H9 (cell line): Measurements from ENCODE around the gene ULK4. TPM values are rescaled to one million over a fixed set of nuclear protein-coding genes. Genes with fewer than 3 reads are reported as not detected.

Experiments
- DNase-seq: peaks from one replicate; pipeline ENCODE4 v3.0.0-alpha.2; 2017
- H2AFZ ChIP-seq: one replicate; pipeline ENCODE4 v1.6.1; 2013; ENCODE audit warnings: mild to moderate bottlenecking, low read length, control low read depth, moderate library complexity
- H2AK5ac ChIP-seq: 2 replicates; pipeline ENCODE4 v1.6.1; 2013; ENCODE audit warnings: low read length, control low read depth, mixed read lengths; ENCODE audit not compliant: insufficient read length
- H2BK120ac ChIP-seq: one replicate; pipeline ENCODE4 v1.6.1; 2013; ENCODE audit warnings: low read depth, mild to moderate bottlenecking, low read length, control low read depth, inconsistent platforms; ENCODE audit not compliant: poor library complexity, severe bottlenecking
- H2BK12ac ChIP-seq: 2 replicates; pipeline ENCODE4 v1.6.1; 2013; ENCODE audit warnings: low read length, control low read depth, mixed read lengths, low read depth; ENCODE audit not compliant: insufficient read length
- H2BK15ac ChIP-seq: 2 replicates; pipeline ENCODE4 v1.6.1; 2013; ENCODE audit warnings: low read depth, low read length, control low read depth
- H2BK20ac ChIP-seq: one replicate; pipeline ENCODE4 v1.6.1; 2013; ENCODE audit warnings: low read depth, mild to moderate bottlenecking, low read length, control low read depth, inconsistent platforms; ENCODE audit not compliant: poor library complexity, severe bottlenecking
- H2BK5ac ChIP-seq: 2 replicates; pipeline ENCODE4 v1.6.1; 2013; ENCODE audit warnings: low read length, control low read depth, mixed read lengths; ENCODE audit not compliant: insufficient read length
- H3K14ac ChIP-seq: 2 replicates; pipeline ENCODE4 v1.6.1; 2013; ENCODE audit warnings: low read length, control low read depth; ENCODE audit not compliant: insufficient read depth
- H3K18ac ChIP-seq: 2 replicates; pipeline ENCODE4 v1.6.1; 2013; ENCODE audit warnings: low read depth, mild to moderate bottlenecking, mixed read lengths, low read length, control low read depth; ENCODE audit not compliant: insufficient read length
- H3K23ac ChIP-seq: 2 replicates; pipeline ENCODE4 v1.6.1; 2013; ENCODE audit warnings: low read length, control low read depth, mixed read lengths, low read depth; ENCODE audit not compliant: insufficient read length
- H3K23me2 ChIP-seq: 2 replicates; pipeline ENCODE4 v1.6.1; 2013; ENCODE audit warnings: low read depth, mild to moderate bottlenecking, mixed read lengths, low read length, control low read depth; ENCODE audit not compliant: insufficient read length, poor library complexity, severe bottlenecking
- H3K27ac ChIP-seq: 2 replicates; pipeline ENCODE4 v1.5.1; 2013; ENCODE audit warnings: low read length, control low read depth, mixed read lengths, low read depth; ENCODE audit not compliant: insufficient read length
- H3K27me3 ChIP-seq: 2 replicates; pipeline ENCODE4 v1.6.1; 2013; ENCODE audit warnings: low read length, control low read depth, inconsistent platforms; ENCODE audit not compliant: insufficient read depth
- H3K4ac ChIP-seq: 2 replicates; pipeline ENCODE4 v1.6.1; 2013; ENCODE audit warnings: low read depth, mild to moderate bottlenecking, control low read depth, inconsistent platforms, low read length, moderate library complexity
- H3K4me1 ChIP-seq: 2 replicates; pipeline ENCODE4 v1.6.1; 2013; ENCODE audit warnings: low read length, control low read depth, inconsistent platforms; ENCODE audit not compliant: insufficient read depth
- H3K4me2 ChIP-seq: 2 replicates; pipeline ENCODE4 v1.6.1; 2013; ENCODE audit warnings: low read length, control low read depth, mixed read lengths; ENCODE audit not compliant: insufficient read length, insufficient read depth
- H3K56ac ChIP-seq: 2 replicates; pipeline ENCODE4 v1.6.1; 2013; ENCODE audit warnings: low read depth, mild to moderate bottlenecking, mixed read lengths, low read length, control low read depth; ENCODE audit not compliant: insufficient read length
- H3K79me1 ChIP-seq: 2 replicates; pipeline ENCODE4 v1.6.1; 2013; ENCODE audit warnings: low read depth, mild to moderate bottlenecking, moderate library complexity, low read length, control low read depth, inconsistent platforms; ENCODE audit not compliant: insufficient read depth, poor library complexity, severe bottlenecking
- H3K79me2 ChIP-seq: 2 replicates; pipeline ENCODE4 v1.6.1; 2013; ENCODE audit warnings: low read length, control low read depth, inconsistent platforms; ENCODE audit not compliant: insufficient read depth
- H3K9ac ChIP-seq: 2 replicates; pipeline ENCODE4 v1.6.1; 2013; ENCODE audit warnings: low read length, control low read depth, mixed read lengths; ENCODE audit not compliant: insufficient read length; ENCODE audit errors: extremely low read depth
- H3K9me3 ChIP-seq: one replicate; pipeline ENCODE4 v1.6.1; 2013; ENCODE audit warnings: low read depth, low read length, inconsistent platforms; ENCODE audit not compliant: control insufficient read depth
- H3T11ph ChIP-seq: one replicate; pipeline ENCODE4 v1.6.1; 2013; ENCODE audit warnings: mild to moderate bottlenecking, low read length, control low read depth, inconsistent platforms
- H4K20me1 ChIP-seq: one replicate; pipeline ENCODE4 v1.6.1; 2013; ENCODE audit not compliant: control insufficient read depth, insufficient read length, insufficient read depth
- H4K5ac ChIP-seq: 2 replicates; pipeline ENCODE4 v1.6.1; 2013; ENCODE audit warnings: low read depth, mild to moderate bottlenecking, mixed read lengths, low read length, control low read depth; ENCODE audit not compliant: insufficient read length
- H4K8ac ChIP-seq: replicated peaks from 2 replicates; pipeline ENCODE4 v1.6.1; 2013; ENCODE audit warnings: low read length, control low read depth, mixed read lengths, low read depth; ENCODE audit not compliant: insufficient read length
- H4K91ac ChIP-seq: 2 replicates; pipeline ENCODE4 v1.6.1; 2013; ENCODE audit warnings: low read depth, mild to moderate bottlenecking, moderate library complexity, mixed read lengths, low read length, control low read depth; ENCODE audit not compliant: insufficient read length
- H3K27ac Mint-ChIP-seq, 3 experiments: 2 replicates in 2 of 3; 3 replicates in 1 of 3; pipeline ENCODE4 v1.8.0; 2020 to 2021; ENCODE audit warnings: mixed read lengths in 3 of 3, mild to moderate bottlenecking in 1 of 3, moderate library complexity in 1 of 3
- H3K27me3 Mint-ChIP-seq: 2 replicates; pipeline ENCODE4 v1.8.0; 2021; ENCODE audit warnings: low read depth, mild to moderate bottlenecking, moderate library complexity, mixed read lengths
- H3K36me3 Mint-ChIP-seq, 3 experiments: 2 replicates in 2 of 3; 3 replicates in 1 of 3; pipeline ENCODE4 v1.8.0; 2020 to 2021; ENCODE audit warnings: low read depth in 3 of 3, mixed read lengths in 3 of 3; ENCODE audit not compliant: insufficient read depth in 1 of 3
- H3K4me1 Mint-ChIP-seq, 2 experiments: 2 replicates each; pipeline ENCODE4 v1.8.0; 2020; ENCODE audit warnings: mixed read lengths in 2 of 2
- H3K4me3 Mint-ChIP-seq, 2 experiments: 2 replicates in 1 of 2; 3 replicates in 1 of 2; pipeline ENCODE4 v1.8.0; 2020 to 2021; ENCODE audit warnings: mild to moderate bottlenecking in 2 of 2, mixed read lengths in 2 of 2, moderate library complexity in 1 of 2
- H3K9me3 Mint-ChIP-seq, 2 experiments: 2 replicates in 1 of 2; 3 replicates in 1 of 2; pipeline ENCODE4 v1.8.0; 2020; ENCODE audit warnings: mild to moderate bottlenecking in 2 of 2, mixed read lengths in 2 of 2, moderate library complexity in 1 of 2
- CTCF ChIP-seq: fragments of 200-600 bp; sonication (generic); conservative IDR thresholded peaks from 3 replicates; pipeline ENCODE4 v1.8.0; 2021; ENCODE audit warnings: antibody characterized with exemption, mild to moderate bottlenecking
- WGBS: extraction: QIAGEN DNeasy Blood & Tissue Kit; methylation state at CpG from one replicate; pipeline ENCODE4 v1.1.7; 2013; ENCODE audit warnings: missing lambda C conversion rate, low lambda C conversion rate, mixed read lengths; ENCODE audit not compliant: insufficient read length; ENCODE audit errors: extremely low coverage; 5-methylcytosine and 5-hydroxymethylcytosine counted together
- total RNA-seq: library from RNA; stranded (reverse); gene quantifications from 2 replicates; pipeline ENCODE4 v1.2.1, GENCODE V29; 2021

ULK4 gene
- total RNA-seq, 1 experiment from 2014 or later: 12.9 TPM

- H2AFZ ChIP-seq: no peak overlapping the region
- no peak overlapping the region for H2BK5ac ChIP-seq
- H2AK5ac ChIP-seq: no peak overlapping the region
- no peaks in the 10 kb centered on the region for H4K20me1 ChIP-seq
- no peak overlapping the region for H3K14ac ChIP-seq
- no peaks in the 10 kb centered on the region for H3K23me2 ChIP-seq
- H3K79me1 ChIP-seq: no peaks in the 10 kb centered on the region
- no peak overlapping the region for H3K56ac ChIP-seq
- H3K27ac Mint-ChIP-seq: no peak overlapping the region
- no peak overlapping the region for H3K4me3 Mint-ChIP-seq
- H2BK15ac ChIP-seq: no peak overlapping the region
- peaks cover 3 to 18% (median 16%) of the 10 kb centered on the region in 3 experiments; a peak in 4 of 7 replicates for H3K36me3 Mint-ChIP-seq
- no peaks in the 10 kb centered on the region for H3K27me3 Mint-ChIP-seq
- no peaks in the 10 kb centered on the region for H3K27me3 ChIP-seq
- no peak overlapping the region for H3K4me2 ChIP-seq
- H3K23ac ChIP-seq: no peak overlapping the region
- H3K9me3 ChIP-seq: no peaks in the 10 kb centered on the region
- no CpG with 5 or more reads among the region's 4 CpGs for WGBS
- H4K5ac ChIP-seq: no peak overlapping the region
- H3K9me3 Mint-ChIP-seq: peaks cover 3 to 10% of the 10 kb centered on the region in 2 experiments; a peak in 3 of 5 replicates
- H3K9ac ChIP-seq: no peak overlapping the region
- no peak overlapping the region for H3K18ac ChIP-seq
- peaks cover 7 to 10% of the 10 kb centered on the region in 2 experiments for H3K4me1 Mint-ChIP-seq
- no peaks in the 10 kb centered on the region for H3K79me2 ChIP-seq
- no peak overlapping the region for H2BK12ac ChIP-seq
- no peak overlapping the region for H3K27ac ChIP-seq
- H2BK20ac ChIP-seq: no peak overlapping the region
- H4K8ac ChIP-seq: no peak overlapping the region
- H2BK120ac ChIP-seq: no peak overlapping the region
- H3K4ac ChIP-seq: no peak overlapping the region
- no peaks in the 10 kb centered on the region; the same call in 1 of the 2 replicates for H3K4me1 ChIP-seq
- DNase-seq: no peak
- H4K91ac ChIP-seq: no peak overlapping the region
- no peak for TF ChIP-seq CTCF
- no peak overlapping the region for H3T11ph ChIP-seq
These were observed 87.9 kb downstream of the ULK4 start for GRCh38 chr3:41874022-41874421.
